GM12872 (cell line): ENCODE results near the gene NR2F1-AS1.

Experiments
- CTCF ChIP-seq: IDR thresholded peaks from 3 replicates; pipeline ENCODE4 v1.5.1; 2011; ENCODE audit warnings: low read depth, mild to moderate bottlenecking, low read length, moderate library complexity; ENCODE audit not compliant: insufficient read depth

The NR2F1-AS1 gene

GRCh38 chr5:93601802-93602155 lies 20.8 kb upstream of the NR2F1-AS1 start:
- no peak for TF ChIP-seq CTCF

- TF ChIP-seq CTCF = no peak
Observed at GRCh38 chr5:93601071-93601801, 20.2 kb upstream of the NR2F1-AS1 start.

GRCh38 chr5:93600409-93601070 lies 19.5 kb upstream of the NR2F1-AS1 start:
- TF ChIP-seq CTCF = no peak

- no peak for TF ChIP-seq CTCF
Observed at GRCh38 chr5:93599399-93600120, 18.5 kb upstream of the NR2F1-AS1 start.

GRCh38 chr5:93599001-93599379 lies 18.0 kb upstream of the NR2F1-AS1 start:
- TF ChIP-seq CTCF = no peak

GRCh38 chr5:93598091-93599000 lies 17.3 kb upstream of the NR2F1-AS1 start:
- TF ChIP-seq CTCF = no peak
